Central memory CD4-positive, alpha-beta T cell (primary cell): ENCODE results near the gene MGARP.
"Not testable (repeated sequence)": the region's sequence is repeated elsewhere in the genome, so short reads cannot be mapped to it uniquely, and the experiment has no call there.

Experiments used
- DNase-seq: peaks from one replicate; pipeline ENCODE4 v3.0.0; 2022
- total RNA-seq, 3 experiments: gene quantifications; one replicate each; lab custom pipeline; 2026; lab: John Stamatoyannopoulos, UW

Gene MGARP
- total RNA-seq = 0 to 0.04 (median 0) reads per million in 3 experiments

DNA sequence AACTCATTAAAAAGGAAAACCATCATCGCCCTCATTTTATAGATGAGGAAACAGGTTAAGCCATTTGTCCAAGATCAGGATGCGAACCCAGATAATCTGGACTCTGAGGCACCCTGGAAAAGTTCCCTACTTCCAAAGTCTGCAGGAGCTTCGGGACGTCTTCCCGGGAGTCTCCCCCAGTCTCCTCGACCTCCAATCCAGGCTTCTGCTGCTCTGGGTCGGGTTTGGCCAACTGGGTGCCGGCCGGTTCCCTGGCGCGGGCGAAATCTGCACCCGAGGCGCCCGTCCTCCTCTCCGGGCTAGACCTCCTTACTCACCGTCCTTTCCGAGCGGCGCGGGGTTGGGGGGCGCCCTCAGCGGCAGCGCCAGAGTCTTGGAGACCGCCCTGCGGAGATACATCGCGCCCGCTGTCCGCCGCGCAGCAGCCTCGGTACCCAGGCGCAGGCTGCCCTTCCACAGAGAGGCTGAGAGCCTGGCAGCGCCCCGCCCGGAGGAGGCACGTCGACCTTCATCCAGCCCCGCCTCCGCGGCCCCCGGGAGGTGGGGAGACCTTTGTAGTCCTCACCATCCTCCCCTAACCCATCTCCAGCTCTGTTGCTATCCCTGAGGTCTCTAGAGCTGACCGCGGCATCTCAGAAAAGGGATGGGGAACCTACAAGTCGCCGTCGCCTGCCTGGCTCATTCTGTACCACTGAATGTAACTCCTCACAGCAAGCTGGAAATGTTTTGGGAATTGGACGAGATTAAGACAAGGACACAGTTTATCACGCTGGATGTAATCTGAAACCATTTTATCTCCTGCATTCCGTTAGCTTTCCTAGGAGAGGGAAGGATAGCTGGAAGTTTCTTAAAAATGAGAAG lies at the start of gene MGARP:
Gene MGARP, minus strand, starts transcription at position 466 of the 861 bp plus-strand sequence. Its CDS starts 67 bp downstream, at position 399.
- DNase-seq = no peak

DNA sequence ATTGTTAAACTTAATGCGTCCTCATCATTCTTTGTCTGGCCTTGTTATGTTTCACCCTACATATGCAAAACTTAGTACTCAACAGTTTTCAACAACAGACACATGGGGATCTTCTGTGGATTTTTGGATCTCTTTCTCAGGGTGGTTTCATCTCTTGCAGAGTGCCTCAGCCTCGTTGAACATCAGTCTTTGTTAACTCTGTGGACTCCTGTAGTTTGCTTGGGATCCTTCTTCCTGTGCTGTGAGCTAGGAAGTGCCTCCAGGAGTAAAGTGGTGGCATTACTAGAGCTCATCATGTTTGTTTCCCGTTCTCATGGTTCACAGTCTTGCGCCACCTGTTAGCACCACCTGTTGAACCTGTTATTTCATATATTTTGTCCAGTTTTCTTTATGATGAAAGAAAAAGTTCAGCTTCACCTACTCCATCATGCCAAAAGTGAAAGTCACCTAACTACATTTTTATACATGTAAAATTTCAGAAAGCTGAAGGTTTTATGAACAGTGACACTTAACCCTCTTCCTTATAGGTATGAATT lies 49.7 kb upstream of the MGARP start:
- no peak for DNase-seq

DNA sequence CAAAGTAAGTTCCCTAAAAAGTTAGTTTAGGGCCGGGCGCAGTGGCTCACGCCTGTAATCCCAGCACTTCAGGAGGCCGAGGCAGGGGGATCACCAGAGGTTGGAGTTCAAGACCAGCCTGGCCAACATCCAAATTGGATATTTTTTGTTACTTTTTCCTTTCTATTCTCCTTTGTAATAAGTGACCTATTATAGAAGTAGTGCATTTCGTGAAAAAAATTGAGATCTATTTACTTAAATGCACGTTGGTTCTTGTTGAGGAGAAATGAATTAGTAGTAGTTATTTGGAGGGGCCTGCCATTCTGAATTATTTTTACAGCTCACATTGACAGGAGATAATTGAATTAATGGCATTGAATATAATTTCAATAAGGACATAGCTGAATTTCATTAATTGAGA lies 44.6 kb upstream of the MGARP start:
- DNase-seq = no peak

DNA sequence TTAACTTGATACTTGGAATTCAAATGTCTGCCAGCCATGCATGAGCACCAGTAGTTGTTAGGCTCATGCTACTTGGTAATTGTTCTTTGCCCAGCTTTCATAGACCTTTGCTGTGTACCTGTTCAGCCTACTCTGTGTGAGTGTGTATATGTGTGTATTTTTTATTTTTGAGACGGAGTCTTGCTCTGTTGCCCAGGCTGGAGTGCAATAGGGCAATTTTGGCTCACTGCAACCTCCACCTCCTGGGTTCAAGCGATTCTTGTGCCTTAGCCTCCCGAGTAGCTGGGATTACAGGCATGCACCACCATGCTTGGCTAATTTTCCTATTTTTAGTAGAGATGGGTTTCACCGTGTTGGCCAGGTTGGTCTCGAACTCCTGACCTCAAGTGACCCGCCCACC lies 42.5 kb upstream of the MGARP start:
- not testable (repeated sequence) for DNase-seq

DNA sequence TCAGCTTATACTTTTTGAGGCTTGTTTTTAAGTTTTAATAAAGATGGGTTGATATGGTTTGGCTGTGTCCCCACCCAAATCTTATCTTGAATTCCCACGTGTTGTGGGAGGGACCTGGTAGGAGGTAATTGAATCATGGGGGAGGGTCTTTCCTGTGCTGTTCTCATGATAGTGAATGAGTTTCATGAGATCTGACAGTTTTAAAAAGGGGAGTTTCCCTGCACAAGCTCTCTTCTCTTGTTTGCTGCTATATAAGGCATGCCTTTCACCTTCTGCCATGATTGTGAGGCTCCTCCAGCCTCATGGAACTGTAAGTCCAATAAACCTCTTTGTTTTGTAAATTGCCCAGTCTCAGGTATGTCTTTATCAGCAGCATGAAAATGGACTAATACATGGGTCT lies 42.0 kb upstream of the MGARP start:
- not testable (repeated sequence) for DNase-seq

DNA sequence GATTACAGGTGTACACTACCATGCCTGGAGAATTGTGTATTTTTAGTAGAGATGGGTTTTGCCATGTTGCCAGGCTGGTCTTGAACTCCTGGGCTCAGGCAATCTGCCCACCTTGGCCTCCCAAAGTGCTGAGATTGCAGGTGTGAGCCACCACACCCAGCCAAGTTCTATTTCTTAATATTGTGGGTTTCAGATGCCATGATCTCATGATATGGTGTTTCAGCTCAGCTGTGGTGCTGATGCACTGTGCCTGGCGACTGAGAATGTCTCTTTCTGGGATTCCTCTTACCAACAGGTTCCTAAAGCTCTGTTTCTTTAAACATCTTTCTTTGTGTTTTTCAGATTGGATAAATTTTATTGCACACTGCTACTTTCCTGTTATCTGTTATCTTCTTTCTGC lies 39.5 kb upstream of the MGARP start:
- no peak for DNase-seq

DNA sequence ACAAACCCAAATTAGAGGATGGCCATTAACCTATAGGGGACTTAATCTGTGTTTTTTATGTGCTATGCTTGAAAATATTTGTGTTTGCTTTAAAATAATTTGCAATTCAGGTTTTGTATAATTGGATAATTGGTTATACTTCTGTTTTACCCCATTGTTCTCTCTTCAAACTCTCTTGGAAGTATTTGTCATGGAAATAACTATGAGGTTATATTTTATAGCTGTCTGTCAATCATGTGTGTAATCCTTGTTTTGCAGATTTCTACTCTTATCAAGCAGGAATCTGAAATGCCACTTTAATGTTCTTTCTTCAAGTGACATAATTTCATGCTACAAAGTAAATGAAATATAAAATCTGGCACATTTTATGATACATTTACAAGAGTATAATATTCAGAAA lies 37.6 kb upstream of the MGARP start:
- no peak for DNase-seq

DNA sequence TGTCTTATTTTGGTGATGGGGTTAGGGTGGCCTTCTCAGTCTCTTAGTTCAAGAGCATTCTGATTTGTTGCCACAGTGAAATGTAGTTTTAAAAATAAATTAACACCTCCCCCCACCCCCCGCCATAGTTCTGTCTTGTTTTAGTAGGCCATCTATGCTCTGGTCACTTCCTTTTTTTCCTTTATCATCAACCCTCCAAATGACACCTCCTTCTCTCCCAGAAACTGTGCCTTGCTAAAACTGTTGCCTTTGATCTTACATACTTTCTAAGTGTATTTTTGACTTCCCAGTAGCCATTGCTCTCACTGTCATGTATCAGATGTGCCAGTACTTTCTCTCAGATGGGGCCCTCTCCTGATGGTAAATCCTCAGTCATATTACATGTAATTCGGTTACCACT lies 36.7 kb upstream of the MGARP start:
- no peak for DNase-seq

DNA sequence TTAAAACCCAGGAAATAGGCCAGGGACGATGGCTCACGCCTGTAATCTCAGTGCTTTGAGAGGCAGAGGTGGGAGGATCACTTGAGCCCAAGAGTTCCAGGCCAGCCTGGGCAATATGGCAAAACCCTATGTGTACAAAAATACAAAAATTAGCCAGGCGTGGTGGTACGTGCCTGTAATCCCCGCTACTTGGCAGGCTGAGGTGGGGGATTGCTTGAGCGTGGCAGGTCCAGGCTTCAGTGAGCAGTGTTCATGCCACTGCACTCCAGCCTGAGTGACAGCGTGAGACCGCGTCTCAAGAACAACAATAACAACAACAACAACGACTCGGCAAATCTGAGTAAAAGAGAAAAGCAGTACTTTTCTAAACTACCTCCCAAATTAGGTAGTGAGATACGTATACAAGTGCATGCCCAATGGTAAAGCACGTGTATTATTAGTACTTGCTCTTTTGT lies 35.2 kb upstream of the MGARP start:
- no peak for DNase-seq

DNA sequence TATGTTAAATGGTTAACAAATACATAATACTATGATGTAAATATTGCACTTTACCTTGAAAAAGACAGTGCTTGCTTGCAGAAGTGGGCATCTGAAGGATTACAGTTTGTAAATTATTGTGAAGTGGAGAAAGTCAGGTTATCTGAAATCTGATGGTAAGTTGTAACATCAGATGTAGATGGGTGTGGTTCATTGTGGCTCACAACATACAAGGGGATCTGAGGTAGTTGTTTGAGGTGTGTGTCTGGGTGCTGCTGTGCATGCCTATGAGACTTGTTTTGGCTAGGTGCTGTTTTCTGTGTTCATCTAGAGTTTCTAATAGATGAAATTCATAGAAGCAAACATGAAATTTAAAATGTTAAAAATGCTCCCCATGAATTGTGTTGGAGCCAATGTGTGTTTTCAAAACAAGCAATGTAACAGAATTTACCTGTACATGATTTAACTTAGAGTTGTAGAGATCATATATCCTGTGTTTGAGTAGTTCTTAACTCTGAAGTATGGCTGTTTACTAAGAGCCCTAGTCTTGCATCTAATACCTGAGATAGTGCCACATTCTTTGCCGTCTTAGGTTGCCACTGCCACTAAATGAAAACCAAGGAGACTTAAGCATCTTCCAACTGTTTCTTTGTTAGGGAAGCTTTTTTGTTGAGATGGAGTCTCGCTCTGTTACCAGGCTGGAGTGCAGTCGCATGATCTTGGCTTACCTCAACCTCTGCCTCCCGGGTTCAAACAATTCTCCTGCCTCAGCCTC lies 34.2 kb upstream of the MGARP start:
- DNase-seq = peak; percentile 16

DNA sequence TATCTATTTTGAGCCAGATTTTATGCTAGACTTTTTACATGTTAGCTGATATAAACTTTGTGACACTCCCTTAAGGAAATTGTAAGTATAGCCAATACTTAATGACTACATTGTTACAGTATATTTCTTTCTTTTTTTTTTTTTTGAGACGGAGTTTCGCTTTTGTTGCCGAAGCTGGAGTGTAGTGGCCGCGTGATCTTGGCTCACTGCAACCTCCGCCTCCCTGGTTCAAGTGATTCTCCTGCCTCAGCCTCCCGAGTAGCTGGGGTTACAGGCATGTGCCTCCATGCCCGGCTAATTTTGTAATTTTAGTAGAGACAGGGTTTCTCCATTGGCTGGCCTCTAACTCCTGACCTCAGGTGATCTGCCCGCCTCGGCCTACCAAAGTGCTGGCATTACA lies 33.4 kb upstream of the MGARP start:
- DNase-seq = not testable (repeated sequence)

DNA sequence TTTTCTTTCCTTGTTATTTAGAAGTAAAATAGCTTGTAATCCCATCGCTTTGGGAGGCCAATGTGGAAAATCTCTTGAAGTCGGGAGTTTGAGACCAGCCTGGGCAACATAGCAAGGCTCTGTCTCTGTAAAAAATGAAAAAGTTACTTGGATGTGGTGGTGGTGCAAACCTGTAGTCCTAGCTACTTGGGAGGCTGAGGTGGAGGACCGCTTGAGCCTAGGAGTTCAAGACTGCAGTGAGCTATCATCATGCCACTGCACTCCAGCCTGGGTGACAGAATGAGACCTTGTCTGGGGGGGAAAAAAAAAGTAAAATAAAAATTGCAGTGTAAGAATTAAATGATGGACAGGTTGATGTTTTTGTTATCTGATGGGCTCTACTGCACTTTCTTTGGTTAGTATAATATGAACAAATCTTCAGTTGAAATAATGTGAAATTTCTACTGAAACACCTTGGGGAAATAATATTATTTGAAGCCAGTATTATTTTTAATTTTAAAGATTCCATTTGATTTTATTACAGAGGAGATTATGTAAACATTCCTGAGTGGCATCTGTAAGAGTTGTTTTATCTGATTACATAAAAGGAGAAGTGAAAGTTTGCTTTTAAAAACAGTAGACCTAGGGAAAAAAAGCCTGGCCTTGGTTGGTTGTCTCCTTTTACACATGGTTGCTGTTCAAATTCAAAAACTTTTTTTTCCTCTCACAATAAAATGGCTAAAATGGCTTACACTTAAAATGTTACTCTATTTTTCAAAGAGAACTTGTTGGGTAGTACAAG lies 32.7 kb upstream of the MGARP start:
- no peak for DNase-seq

DNA sequence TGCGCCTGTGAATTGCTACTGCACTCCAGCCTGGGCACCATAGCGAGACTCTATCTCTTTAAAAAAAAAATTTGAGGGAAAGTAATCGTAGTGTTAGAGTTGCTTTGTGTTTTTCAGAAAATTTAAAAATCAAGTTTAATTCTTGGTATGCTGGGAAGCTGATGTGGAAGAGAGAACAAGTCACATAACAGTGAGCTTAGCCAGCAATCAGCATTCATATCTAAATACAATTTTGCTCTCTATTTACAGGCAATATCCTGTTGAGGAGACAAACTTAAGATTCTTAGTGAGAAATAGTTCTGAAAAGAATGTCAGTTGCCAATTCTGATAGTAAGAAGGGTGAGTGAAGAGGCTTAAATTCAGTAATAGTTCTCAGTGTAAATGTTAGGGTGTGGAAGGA lies 31.9 kb upstream of the MGARP start:
- DNase-seq = no peak

DNA sequence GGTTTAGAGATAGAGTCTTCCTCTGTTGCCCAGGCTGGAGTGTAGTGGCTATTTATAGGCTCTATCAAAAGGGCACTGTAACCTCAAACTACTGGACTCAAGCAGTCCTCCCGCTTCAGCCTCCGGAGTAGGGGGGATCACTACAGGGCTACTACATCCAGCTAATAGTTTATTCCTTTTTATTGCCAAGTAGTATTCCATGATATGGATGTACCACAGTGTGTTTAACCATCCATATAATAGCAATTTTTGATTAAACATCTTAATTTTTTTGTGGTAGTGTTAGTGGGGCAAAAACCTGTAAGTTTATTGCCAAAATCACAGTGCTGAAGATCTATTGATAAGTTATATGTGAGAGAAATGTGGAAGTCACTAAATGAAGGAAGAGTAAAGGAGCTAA lies 24.9 kb upstream of the MGARP start:
- DNase-seq = no peak

DNA sequence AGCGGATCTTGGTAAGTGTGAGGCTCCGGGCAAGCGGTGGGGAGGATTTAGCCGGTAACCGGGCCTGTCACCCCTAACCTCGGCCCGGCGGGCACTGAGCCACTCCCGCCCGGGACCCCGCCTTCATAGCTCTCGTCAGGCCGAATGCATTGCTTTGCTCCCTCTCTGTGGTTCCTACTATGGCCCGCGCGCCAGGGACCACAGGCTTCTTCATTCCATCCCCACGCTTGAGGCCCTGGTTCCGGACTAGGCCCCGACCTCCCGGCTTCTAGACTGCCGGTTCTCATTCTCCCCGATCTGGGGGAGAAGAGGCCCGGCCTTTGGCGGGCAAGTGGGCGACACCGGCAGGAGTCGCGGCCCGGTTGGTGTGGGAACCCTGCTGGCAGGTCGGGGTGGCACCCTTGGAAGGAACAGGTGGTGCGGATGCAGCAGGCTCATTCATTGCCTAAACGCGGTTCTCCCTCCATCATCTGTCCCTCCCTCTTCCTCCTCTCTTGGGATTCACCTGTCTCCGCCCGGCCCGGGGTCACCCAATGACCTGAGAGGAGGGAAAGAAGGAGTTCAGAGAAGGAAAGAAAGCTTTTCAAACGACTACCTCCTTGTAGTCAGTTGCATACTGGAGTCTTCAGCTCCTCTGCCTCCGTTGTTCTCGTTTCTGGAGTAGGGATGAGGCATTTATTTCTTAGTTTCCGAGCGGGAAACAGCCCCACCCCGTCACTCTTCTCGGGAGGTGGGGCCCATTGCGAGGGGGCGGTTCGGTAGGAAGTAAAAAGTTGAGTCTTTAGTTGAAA lies 22.0 kb upstream of the MGARP start, which contains the start of gene NDUFC1:
Gene NDUFC1, minus strand, starts transcription at position 657 of the 791 bp plus-strand sequence. CDS start 6,679 bp downstream, outside the sequence.
- peak; percentile 70 for DNase-seq

DNA sequence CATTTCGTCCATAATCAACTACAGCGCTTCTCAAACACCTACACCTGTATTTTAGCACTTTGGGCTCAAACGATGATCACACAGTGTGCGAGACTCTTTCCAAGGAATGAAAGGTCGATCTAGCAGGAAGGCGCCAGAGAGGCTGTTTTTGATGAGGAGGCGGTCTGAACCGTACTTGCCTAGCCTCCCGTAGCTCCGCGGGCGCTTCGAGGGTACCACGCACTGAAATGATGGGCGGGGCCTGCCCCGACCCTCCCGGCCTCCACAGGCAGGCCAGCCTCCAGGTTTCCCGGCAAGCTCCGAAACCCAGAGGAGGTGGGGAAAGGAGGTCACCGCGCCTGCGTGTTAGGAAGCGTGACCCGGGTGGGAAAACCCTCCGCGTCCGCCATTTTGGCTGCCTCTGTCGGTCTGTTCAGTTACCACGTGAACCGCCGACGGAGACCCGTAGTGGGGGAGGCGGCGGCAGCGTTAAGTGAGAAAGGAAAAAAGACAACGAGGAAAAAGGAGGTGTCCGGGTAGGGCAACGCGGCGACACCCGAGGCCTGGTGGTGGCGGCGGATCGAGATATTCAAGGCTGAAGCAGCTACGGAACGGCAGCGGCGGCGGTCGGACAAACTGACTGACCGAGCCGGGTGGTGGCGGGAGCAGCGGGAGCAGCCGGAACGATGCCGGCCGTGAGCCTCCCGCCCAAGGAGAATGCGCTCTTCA lies 21.2 kb upstream of the MGARP start, which contains the start of gene NAA15:
Gene NAA15, plus strand, starts transcription at position 393 of the 708 bp plus-strand sequence. Its CDS starts 273 bp downstream, at position 666.
- peak; percentile 99 for DNase-seq

DNA sequence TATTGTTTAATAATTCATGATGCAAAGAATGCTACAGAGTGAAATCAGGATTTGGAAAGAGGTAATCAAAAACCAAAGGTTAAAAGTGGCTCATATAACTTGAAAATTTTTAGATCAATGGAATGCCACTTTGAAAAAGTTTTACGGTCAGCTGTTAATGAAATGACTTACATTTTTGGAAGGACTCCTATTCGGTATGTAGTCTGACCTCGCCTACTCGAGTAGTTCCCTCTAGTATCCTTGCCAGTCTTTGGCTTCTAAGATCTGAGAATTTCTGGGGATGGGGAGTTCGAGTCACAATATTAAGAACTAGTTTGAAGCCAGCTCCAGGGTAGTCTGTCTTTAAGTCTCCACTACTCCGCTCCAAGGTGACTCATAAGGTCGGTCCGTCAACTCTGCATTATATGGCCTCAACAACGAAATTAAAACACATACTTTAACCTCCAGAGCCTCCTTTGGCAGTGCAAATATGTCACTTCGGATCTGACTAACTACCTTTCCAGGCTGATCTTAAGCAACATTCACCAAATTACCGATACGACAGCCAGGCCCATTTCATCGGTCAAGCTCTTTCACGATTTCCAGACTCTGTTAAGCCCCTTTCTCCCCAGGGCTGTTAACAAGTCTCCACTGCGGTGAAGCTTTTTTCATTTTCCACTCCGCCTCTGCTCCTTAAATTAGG lies 20.5 kb upstream of the MGARP start:
- DNase-seq = no peak

DNA sequence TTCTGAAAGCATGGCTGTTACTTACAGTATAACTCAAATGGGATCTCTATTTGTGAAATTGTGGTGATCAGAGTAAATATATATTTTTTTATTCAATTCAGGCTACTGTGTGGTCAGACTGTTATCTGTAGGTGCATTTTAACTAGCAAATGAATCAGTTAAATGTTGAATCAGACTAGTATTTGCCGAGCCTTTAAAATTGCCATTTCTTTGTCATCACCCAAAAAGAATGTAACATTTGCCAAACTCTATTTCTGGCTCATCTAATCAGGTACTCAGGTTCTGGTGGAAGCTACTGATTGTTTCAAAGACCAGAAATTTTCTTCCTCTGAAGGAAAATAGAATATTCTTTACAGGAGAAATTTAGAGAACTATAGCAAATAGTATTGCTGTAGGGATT lies 19.5 kb upstream of the MGARP start:
- no peak for DNase-seq

DNA sequence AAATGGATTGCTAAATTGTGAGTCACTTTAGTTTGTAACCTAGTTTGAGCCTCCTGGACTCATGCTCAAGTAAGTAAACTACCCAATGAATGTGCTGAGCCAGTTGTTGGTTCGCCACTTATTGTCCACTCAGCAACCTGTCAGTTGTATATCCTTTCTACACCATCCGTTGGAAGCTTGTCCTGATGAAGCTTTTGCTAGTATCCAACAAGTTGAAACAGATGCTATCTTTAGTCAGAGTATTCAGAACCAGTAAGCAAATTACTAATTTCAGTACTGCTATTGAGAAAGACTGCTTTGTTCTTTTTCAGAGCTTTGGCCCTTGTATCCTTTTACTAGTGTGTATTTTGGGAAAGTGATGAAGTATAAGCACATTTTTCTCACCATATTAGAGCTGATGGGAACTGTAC lies 17.0 kb upstream of the MGARP start:
- no peak for DNase-seq

DNA sequence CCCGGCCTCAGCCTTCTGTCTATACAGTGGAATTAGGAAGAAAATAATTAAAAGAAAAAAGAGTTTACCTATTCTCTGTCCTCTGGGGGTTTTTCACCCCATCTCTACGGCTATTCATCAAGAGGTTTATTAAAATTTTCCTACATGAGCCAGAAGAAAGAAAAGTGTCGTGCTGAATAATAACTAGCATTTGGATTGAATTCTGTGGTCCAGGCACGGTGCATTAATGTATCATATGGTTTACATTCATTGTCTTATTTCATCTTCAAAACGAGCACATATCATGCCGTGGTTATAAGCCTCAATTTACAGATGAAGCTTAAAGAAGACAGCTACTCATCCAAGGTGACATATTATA lies 15.9 kb upstream of the MGARP start:
- no peak for DNase-seq
